Memory B cell (primary cell): ENCODE data around the gene CCDC3.

Experiments used
- ATAC-seq: fragments of 150-1000 bp; cut with Tn5 transposase; 2 replicates; pipeline ENCODE4 v1.10.0; 2021; ENCODE audit warnings: low read depth, mild to moderate bottlenecking, moderate library complexity
- DNase-seq, 2 donors: peaks; one replicate each; pipeline ENCODE4 v3.0.0; 2022; ENCODE audit warnings: low spot score in 2 of 2
- H3K27ac Mint-ChIP-seq: one replicate; pipeline ENCODE4 v1.8.0; 2022; ENCODE audit warnings: mild to moderate bottlenecking, moderate library complexity, mixed read lengths
- H3K27me3 Mint-ChIP-seq: one replicate; pipeline ENCODE4 v1.8.0; 2022; ENCODE audit warnings: mixed read lengths
- H3K36me3 Mint-ChIP-seq: one replicate; pipeline ENCODE4 v1.8.0; 2022; ENCODE audit warnings: mild to moderate bottlenecking, mixed read lengths
- H3K4me1 Mint-ChIP-seq: one replicate; pipeline ENCODE4 v1.8.0; 2022; ENCODE audit warnings: mixed read lengths
- H3K4me3 Mint-ChIP-seq: one replicate; pipeline ENCODE4 v1.8.0; 2022; ENCODE audit warnings: mild to moderate bottlenecking, moderate library complexity, mixed read lengths
- H3K9me3 Mint-ChIP-seq: one replicate; pipeline ENCODE4 v1.8.0; 2022; ENCODE audit warnings: mixed read lengths

CCDC3 gene

DNA sequence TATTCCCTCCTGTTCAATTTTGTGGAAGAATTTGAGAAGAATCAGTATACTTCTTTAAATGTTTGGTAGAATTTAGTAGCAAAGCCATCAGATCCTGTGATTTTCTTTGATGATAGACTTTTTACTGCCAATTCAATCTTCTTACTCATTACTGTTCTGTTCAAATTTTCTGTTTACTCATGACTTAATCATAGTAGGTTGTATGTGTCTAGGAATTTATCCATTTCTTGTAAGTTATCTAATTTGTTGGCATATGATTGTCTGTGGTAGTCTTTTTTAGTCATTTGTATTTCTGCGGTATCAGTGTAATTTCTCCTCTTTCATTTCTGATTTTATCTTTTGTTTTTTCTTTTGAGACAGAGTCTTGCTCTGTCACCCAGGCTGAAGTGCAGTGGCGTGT, 87.4 kb downstream of the CCDC3 start:
- ATAC-seq (no peak), DNase-seq (no peak)
- no peaks in the 10 kb centered on the region for H3K4me1 Mint-ChIP-seq
- peaks cover 3% of the 10 kb centered on the region for H3K27me3 Mint-ChIP-seq
- no peak overlapping the region for H3K4me3 Mint-ChIP-seq
- peaks cover 4% of the 10 kb centered on the region for H3K36me3 Mint-ChIP-seq
- peaks cover 6% of the 10 kb centered on the region for H3K9me3 Mint-ChIP-seq
- H3K27ac Mint-ChIP-seq: no peak overlapping the region

DNA sequence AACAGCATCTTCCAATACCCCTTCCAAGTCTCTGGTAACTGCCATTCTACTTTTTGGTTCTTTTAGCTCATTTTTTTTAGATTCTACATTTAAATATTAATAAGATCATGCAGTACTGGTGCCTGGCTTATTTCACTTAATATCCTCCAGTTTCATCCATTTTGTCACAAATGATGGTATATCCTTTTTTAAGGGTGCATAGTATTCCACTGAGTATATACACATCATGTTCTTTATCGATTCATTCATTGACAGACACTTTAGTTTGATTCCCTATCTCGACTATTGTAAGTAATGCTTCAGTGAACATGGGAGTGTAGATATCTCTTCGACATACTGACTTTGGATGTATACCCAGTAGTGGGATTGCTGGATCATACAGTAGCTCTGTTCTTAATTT, 89.7 kb downstream of the CCDC3 start:
- Mint-ChIP-seq H3K27me3 (peaks cover 5% of the 10 kb centered on the region), H3K4me1 (no peaks in the 10 kb centered on the region), H3K36me3 (peaks cover 4% of the 10 kb centered on the region), H3K9me3 (peaks cover 6% of the 10 kb centered on the region), H3K27ac (no peak overlapping the region), H3K4me3 (no peak overlapping the region)
- no peak for DNase-seq
- ATAC-seq: no peak

DNA sequence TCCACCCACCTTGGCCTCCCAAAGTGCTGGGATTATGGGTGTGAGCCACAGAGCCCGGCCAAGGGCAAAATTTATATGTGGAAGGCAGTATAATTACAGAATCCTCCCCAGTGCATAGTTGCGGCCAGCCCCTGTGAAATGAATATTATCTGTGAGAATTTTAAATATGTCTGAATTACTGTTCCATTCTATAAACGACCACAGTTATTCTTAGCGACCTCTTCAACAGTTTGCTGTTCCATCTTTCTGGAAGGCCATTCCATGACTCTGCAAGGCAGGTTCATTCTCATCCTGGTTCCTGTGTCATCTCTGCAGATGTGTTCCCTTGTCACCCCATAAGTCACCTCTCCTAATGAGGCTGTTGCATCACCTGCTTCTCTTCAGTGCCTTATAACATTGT, 90.7 kb downstream of the CCDC3 start:
- Mint-ChIP-seq H3K27ac (no peak overlapping the region), H3K9me3 (peaks cover 6% of the 10 kb centered on the region), H3K27me3 (peaks cover 8% of the 10 kb centered on the region), H3K36me3 (peaks cover 4% of the 10 kb centered on the region), H3K4me1 (no peaks in the 10 kb centered on the region), H3K4me3 (no peak overlapping the region)
- ATAC-seq (no peak), DNase-seq (no peak)

- no peak overlapping the region for H3K4me3 Mint-ChIP-seq
- H3K27ac Mint-ChIP-seq: no peak overlapping the region
- peaks cover 6% of the 10 kb centered on the region for H3K9me3 Mint-ChIP-seq
- peaks cover 4% of the 10 kb centered on the region for H3K36me3 Mint-ChIP-seq
- H3K27me3 Mint-ChIP-seq: peaks cover 10% of the 10 kb centered on the region
- no peaks in the 10 kb centered on the region for H3K4me1 Mint-ChIP-seq
- ATAC-seq: no peak
- DNase-seq: no peak
Measured at GRCh38 chr10:12909836-12910185, 91.7 kb downstream of the CCDC3 start.

DNA sequence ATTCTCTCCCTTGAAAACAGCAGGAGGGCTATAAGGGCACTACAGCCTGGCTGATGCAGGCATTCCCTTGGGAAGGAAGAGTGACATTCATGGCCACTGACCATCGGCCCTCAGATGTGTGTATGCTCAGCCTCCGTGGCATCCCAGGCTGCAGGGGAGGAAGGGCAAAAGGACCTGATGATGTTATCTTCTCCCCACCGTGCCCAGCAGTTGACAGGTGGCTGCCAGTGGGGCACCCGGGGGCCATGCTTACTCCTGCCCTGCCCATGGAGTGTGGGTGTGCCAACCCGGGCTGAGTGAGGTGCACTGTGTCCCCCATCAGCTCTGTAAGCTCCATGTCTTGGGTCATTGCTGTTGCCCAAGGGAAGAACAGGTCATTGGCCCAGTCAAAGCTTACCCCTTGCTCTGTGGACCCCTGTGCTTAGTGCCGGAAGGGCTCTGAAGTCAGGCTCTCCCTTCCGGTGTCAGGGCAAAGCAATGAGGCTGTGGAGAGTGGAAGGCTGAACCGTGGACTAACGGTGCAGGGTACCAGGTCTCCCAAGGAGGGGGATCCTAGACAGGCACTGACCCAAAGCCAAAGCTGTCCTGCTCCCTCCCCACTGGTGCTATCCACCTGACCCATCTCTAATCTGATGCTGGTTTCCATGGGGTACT, 92.2 kb downstream of the CCDC3 start:
- no peaks in the 10 kb centered on the region for H3K4me1 Mint-ChIP-seq
- H3K27ac Mint-ChIP-seq: no peak overlapping the region
- ATAC-seq (no peak), DNase-seq (no peak)
- peaks cover 10% of the 10 kb centered on the region for H3K27me3 Mint-ChIP-seq
- H3K4me3 Mint-ChIP-seq: no peak overlapping the region
- peaks cover 4% of the 10 kb centered on the region for H3K36me3 Mint-ChIP-seq
- H3K9me3 Mint-ChIP-seq: peaks cover 6% of the 10 kb centered on the region

DNA sequence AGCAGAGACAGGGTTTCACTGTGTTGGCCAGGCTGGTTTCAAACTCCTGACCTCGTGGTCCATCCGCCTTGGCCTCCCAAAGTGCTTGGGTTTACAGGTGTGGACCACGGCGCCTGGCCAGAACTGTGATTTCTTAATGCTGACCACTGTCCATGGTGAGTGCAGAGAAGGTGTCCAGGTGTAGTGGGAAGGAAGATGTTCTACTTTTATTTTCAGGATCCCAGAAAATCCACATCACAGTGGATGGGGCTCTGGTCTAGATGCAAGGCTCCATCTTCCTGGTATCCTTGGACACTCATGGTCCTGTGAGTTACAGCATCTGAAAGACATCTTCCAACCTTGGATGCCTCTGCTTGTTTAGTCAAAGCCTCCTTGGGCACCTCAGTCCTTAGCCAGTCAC, 92.7 kb downstream of the CCDC3 start:
- no peak for DNase-seq
- Mint-ChIP-seq H3K27ac (no peak overlapping the region), H3K4me3 (no peak overlapping the region), H3K27me3 (peaks cover 10% of the 10 kb centered on the region), H3K4me1 (no peaks in the 10 kb centered on the region), H3K9me3 (peaks cover 6% of the 10 kb centered on the region), H3K36me3 (peaks cover 4% of the 10 kb centered on the region)
- no peak for ATAC-seq

DNA sequence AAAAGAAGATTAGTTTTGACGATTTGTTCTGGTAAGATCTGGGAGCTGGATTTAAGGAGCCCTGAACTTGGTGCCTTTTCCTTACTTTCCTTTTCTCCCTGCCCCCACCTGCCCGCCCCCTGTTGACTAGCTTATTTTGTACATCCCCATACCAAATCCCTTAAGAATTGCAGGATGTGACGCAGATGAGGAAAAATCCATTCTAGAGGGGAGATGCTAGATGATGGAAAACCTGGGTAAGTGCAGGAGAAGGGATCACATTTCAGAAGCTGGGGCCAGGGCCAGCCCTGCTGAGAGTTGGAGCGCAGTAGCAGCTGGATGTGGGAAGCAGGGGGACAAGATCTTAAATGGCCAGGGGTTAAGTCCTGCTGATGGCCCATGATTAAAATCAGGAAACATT, 93.9 kb downstream of the CCDC3 start:
- DNase-seq (no peak), ATAC-seq (no peak)
- Mint-ChIP-seq H3K4me1 (no peaks in the 10 kb centered on the region), H3K36me3 (peaks cover 4% of the 10 kb centered on the region), H3K27me3 (peaks cover 10% of the 10 kb centered on the region), H3K27ac (no peak overlapping the region), H3K4me3 (no peak overlapping the region), H3K9me3 (peaks cover 6% of the 10 kb centered on the region)

DNA sequence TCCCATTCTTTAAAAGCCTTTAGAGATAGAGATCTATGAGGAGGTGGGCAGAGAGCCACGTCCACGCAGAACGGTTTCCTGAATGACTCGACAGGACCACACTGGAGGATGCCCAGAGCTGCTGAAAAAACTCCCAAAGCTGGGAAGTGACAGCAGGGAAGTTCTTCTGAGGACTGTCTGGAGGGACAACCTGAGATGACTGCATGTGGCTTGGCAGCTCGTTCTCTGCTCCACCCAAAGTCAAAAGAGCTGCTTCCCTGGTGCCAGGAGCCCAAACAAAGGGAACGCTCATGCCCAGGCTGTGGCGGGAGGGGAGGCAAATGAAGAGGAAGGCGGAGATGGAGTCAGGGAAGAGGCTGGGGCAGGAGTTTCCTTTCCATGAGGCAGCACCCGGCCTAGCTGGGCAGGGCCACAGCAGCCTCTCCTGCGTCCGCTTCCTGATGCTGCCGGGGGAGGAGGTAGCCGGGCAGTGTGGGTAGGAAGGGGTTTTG, 95.4 kb downstream of the CCDC3 start:
- no peaks in the 10 kb centered on the region for H3K4me1 Mint-ChIP-seq
- ATAC-seq: no peak
- peaks cover 10% of the 10 kb centered on the region for H3K27me3 Mint-ChIP-seq
- no peak overlapping the region for H3K27ac Mint-ChIP-seq
- H3K9me3 Mint-ChIP-seq: no peaks in the 10 kb centered on the region
- H3K36me3 Mint-ChIP-seq: no peaks in the 10 kb centered on the region
- no peak overlapping the region for H3K4me3 Mint-ChIP-seq
- no peak for DNase-seq

- ATAC-seq (no peak), DNase-seq (no peak)
- Mint-ChIP-seq H3K9me3 (no peaks in the 10 kb centered on the region), H3K27ac (no peak overlapping the region), H3K4me1 (no peaks in the 10 kb centered on the region), H3K36me3 (no peaks in the 10 kb centered on the region), H3K4me3 (no peak overlapping the region), H3K27me3 (peaks cover 8% of the 10 kb centered on the region)
Measured at GRCh38 chr10:12905067-12905466, 96.4 kb downstream of the CCDC3 start.

DNA sequence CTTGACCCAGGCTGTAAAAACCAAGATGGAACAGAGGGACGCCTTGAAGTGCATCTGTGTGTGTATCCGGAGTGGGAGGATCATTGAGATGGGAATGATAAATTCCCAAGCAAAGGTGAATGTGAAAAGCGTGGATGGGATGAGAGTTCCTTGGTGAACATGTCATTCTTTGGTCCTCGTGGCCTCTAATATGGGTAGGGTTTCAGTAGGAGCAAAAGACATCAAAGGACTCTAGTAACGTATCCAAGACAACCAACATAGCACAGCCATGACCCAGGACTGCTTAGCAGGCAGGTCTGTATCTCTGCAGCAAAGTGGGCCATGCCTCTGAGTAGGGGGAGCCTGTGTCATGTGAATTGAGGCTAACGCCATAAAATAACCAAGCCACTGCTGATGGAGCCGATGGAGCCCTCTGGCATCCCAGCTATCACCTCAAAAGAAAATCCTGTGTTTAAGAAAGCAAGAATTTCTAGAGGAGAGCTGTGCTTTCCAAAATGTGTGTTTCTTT, 98.6 kb downstream of the CCDC3 start:
- Mint-ChIP-seq H3K4me3 (no peak overlapping the region), H3K27me3 (peaks cover 11% of the 10 kb centered on the region), H3K4me1 (no peaks in the 10 kb centered on the region), H3K9me3 (no peaks in the 10 kb centered on the region), H3K36me3 (no peaks in the 10 kb centered on the region), H3K27ac (no peak overlapping the region)
- no peak for DNase-seq
- no peak for ATAC-seq

GRCh38 chr10:12902135-12902572, 99.4 kb downstream of the CCDC3 start:
- no peaks in the 10 kb centered on the region for H3K4me1 Mint-ChIP-seq
- peak; percentile 45 for ATAC-seq
- no peak overlapping the region for H3K27ac Mint-ChIP-seq
- peak; percentile 55 to 56 for DNase-seq
- H3K27me3 Mint-ChIP-seq: peaks cover 11% of the 10 kb centered on the region
- no peaks in the 10 kb centered on the region for H3K9me3 Mint-ChIP-seq
- no peak overlapping the region for H3K4me3 Mint-ChIP-seq
- H3K36me3 Mint-ChIP-seq: no peaks in the 10 kb centered on the region

GRCh38 chr10:12899546-12899945, 102.0 kb downstream of the CCDC3 start:
- no peak for ATAC-seq
- Mint-ChIP-seq H3K4me3 (no peak overlapping the region), H3K9me3 (no peaks in the 10 kb centered on the region), H3K4me1 (no peaks in the 10 kb centered on the region), H3K27me3 (peaks cover 8% of the 10 kb centered on the region), H3K36me3 (no peaks in the 10 kb centered on the region), H3K27ac (no peak overlapping the region)
- DNase-seq: no peak

- Mint-ChIP-seq H3K27ac (no peak overlapping the region), H3K4me3 (no peak overlapping the region), H3K9me3 (peaks cover 2% of the 10 kb centered on the region), H3K4me1 (no peaks in the 10 kb centered on the region), H3K27me3 (peaks cover 10% of the 10 kb centered on the region), H3K36me3 (peaks cover 3% of the 10 kb centered on the region)
- no peak for DNase-seq
- no peak for ATAC-seq
Measured at GRCh38 chr10:12898271-12898670, 103.2 kb downstream of the CCDC3 start.

- H3K27ac Mint-ChIP-seq: no peak overlapping the region
- DNase-seq (no peak), ATAC-seq (no peak)
- H3K27me3 Mint-ChIP-seq: peaks cover 10% of the 10 kb centered on the region
- peaks cover 3% of the 10 kb centered on the region for H3K36me3 Mint-ChIP-seq
- no peaks in the 10 kb centered on the region for H3K4me1 Mint-ChIP-seq
- H3K4me3 Mint-ChIP-seq: no peak overlapping the region
- H3K9me3 Mint-ChIP-seq: peaks cover 8% of the 10 kb centered on the region
Measured at GRCh38 chr10:12897278-12897677, 104.2 kb downstream of the CCDC3 start.

DNA sequence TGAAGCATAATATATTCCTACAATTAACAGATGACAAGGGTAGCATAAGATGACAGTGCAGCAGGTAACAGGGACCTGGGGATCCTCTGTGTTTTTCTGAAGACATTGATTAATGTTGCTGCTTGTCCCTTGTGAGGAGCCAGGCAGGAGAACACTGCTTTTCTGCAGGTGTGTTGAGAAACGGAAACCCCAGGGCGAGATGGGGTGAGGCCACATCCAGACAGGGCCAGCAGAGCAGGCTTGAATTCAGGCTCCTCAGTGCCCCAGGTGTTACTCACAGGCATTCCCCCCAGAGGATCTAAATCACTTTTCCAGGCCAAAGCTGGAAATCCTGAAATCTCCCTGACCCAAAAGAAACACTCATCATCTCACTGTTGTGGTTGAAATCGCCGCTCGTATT, 105.3 kb downstream of the CCDC3 start:
- no peak overlapping the region for H3K4me3 Mint-ChIP-seq
- ATAC-seq: no peak

More for the DNA sequence above, 105.3 kb downstream of the CCDC3 start:
- peaks cover 3% of the 10 kb centered on the region for H3K36me3 Mint-ChIP-seq
- DNase-seq: no peak
- peaks cover 11% of the 10 kb centered on the region for H3K27me3 Mint-ChIP-seq
- peaks cover 11% of the 10 kb centered on the region for H3K9me3 Mint-ChIP-seq
- no peaks in the 10 kb centered on the region for H3K4me1 Mint-ChIP-seq
- H3K27ac Mint-ChIP-seq: no peak overlapping the region
